Measurements from ENCODE around the gene PRORP.
"Not testable (repeated sequence)": the region's sequence is repeated elsewhere in the genome, so short reads cannot be mapped to it uniquely, and the experiment has no call there.

PRORP gene

GRCh38 chr14:35147711-35148110 is 25.4 kb downstream of the PRORP start:
- no peak for DNase-seq (ENCODE audit: low read depth)
- TF ChIP-seq CTCF (IDR thresholded peaks at IDR 0.05; ENCODE audit: control insufficient read depth, insufficient read depth, low read depth, low read length, missing control alignments), result no peak
- H3K4me3 ChIP-seq (ENCODE audit: control insufficient read depth, low read depth, low read length), result no peak overlapping the region

DNA sequence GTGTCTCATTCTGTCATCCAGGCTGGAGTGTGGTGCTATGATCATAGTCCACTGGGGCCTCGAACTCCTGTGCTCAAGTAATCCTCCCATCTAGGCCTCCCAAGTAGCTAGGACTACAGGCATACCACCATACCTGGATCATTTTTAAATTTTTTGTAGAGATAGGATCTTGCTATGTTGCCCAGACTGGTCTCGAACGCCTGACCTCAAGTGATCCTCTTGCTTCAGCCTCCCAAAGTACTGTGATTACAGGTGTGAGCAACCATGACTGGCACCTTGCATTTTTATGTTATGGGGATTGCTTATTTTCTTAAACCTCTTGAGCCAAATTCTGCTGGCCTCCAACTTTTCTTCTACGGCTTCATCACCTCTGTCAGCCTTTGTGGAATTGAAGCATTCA is 26.9 kb downstream of the PRORP start:
- TF ChIP-seq CTCF (IDR thresholded peaks at IDR 0.05; ENCODE audit: control insufficient read depth, insufficient read depth, low read depth, low read length, missing control alignments), result no peak
- no peak for DNase-seq (ENCODE audit: low read depth)
- no peak overlapping the region for H3K4me3 ChIP-seq (ENCODE audit: control insufficient read depth, low read depth, low read length)

- not testable (repeated sequence) for H3K4me3 ChIP-seq (ENCODE audit: control insufficient read depth, low read depth, low read length); DNase-seq (ENCODE audit: low read depth)
Measured at GRCh38 chr14:35152531-35152930, 30.2 kb downstream of the PRORP start.

DNA sequence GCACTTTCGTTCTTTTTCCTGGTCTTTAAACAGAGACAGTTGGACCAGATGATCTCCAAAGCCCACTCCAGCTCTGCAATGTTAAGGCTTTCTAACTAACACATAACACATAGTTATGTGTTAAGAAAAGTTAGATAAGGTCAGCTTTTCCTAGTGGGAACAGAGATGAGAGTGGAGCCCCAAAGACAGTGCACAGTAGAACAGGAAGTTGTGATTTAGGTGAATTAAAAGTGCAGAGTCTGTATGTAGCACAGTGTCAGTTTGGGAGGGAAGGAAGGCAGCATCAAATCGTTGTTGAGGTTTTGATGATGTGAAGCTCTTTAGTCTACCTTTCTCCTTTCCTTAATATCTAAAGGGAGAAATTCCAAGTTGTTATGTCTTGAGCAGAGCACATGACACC is 31.7 kb downstream of the PRORP start:
- TF ChIP-seq CTCF (IDR thresholded peaks at IDR 0.05; ENCODE audit: control insufficient read depth, insufficient read depth, low read depth, low read length, missing control alignments), result no peak
- no peak overlapping the region for H3K4me3 ChIP-seq (ENCODE audit: control insufficient read depth, low read depth, low read length)
- no peak for DNase-seq (ENCODE audit: low read depth)

- H3K4me3 ChIP-seq (ENCODE audit: control insufficient read depth, low read depth, low read length), result no peak overlapping the region
- no peak for DNase-seq (ENCODE audit: low read depth)
- no peak for TF ChIP-seq CTCF (IDR thresholded peaks at IDR 0.05; ENCODE audit: control insufficient read depth, insufficient read depth, low read depth, low read length, missing control alignments)
Measured at GRCh38 chr14:35155962-35156361, 33.6 kb downstream of the PRORP start.

GRCh38 chr14:35158491-35158890 is 36.1 kb downstream of the PRORP start:
- H3K4me3 ChIP-seq (ENCODE audit: control insufficient read depth, low read depth, low read length), result no peak overlapping the region
- no peak for DNase-seq (ENCODE audit: low read depth)
- no peak for TF ChIP-seq CTCF (IDR thresholded peaks at IDR 0.05; ENCODE audit: control insufficient read depth, insufficient read depth, low read depth, low read length, missing control alignments)

- no peak for DNase-seq (ENCODE audit: low read depth)
- H3K4me3 ChIP-seq (ENCODE audit: control insufficient read depth, low read depth, low read length), result no peak overlapping the region
- no peak for TF ChIP-seq CTCF (IDR thresholded peaks at IDR 0.05; ENCODE audit: control insufficient read depth, insufficient read depth, low read depth, low read length, missing control alignments)
Measured at GRCh38 chr14:35158951-35159653, 36.8 kb downstream of the PRORP start.

Measured in AG09309 (cell line).